T-helper 2 cell treated with Interferon-gamma antibody and Interleukin-4, amounts not matched to agents 100 ng/mL and 5 ng/mL, for 36 hours (primary cell): ENCODE measurements around the gene MAPK12. TPM values are rescaled to one million over a fixed set of nuclear protein-coding genes. Genes with fewer than 3 reads are reported as not detected.

Source experiments
- intact Hi-C: fragments of 100-400 bp; cut with micrococcal nuclease; formaldehyde crosslinking; loops from one replicate; pipeline ENCODE4 v1.15.1; 2023
- total RNA-seq: library from RNA; stranded (reverse); gene quantifications from 2 replicates; pipeline ENCODE4 v1.2.3, GENCODE V29; 2022

The MAPK12 gene
- total RNA-seq, 1 donor from 2014 or later, result 5.5 TPM

DNA sequence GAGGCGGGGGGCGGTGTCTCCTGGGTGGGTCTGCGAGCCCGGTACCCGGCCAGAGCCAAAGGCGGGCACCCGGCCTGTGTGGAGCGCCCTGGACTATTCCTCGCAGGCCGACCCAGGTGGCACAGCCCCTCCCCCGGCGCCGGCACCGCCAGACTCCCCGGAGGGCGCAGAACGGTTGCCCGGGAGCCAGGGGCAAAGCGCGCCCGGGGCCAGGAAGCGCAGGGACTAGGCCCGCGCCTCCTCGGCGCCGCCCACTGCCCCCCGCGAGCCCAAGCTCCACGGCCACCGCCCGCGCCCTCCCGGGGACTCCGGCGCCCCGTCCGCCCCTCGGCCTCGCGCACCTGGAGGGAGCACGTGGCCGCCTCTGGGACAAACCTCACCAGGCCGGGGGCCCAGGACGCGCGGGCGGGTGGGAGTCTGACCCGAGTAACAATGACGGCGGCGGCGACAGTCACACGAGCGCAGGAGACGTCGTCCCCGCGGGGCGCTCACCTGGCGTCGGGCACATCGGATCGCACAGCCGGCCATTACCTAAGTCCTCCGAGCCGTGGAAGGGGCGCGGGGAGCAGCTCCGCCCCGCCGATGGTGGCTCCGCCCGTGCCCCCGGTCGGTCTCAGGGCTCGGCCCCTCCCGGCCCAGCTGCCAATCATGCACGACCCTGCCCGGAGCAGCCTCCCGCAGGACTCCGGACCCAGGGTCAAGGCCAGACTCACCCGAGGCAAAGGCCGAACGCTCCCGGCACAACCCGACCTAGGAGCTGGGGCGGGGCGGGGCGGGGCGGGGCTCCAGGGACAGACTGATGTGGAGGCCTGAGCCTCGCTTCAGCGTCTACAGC lies 38.5 kb upstream of the MAPK12 start:
- intact Hi-C loops, result no loop called here

DNA sequence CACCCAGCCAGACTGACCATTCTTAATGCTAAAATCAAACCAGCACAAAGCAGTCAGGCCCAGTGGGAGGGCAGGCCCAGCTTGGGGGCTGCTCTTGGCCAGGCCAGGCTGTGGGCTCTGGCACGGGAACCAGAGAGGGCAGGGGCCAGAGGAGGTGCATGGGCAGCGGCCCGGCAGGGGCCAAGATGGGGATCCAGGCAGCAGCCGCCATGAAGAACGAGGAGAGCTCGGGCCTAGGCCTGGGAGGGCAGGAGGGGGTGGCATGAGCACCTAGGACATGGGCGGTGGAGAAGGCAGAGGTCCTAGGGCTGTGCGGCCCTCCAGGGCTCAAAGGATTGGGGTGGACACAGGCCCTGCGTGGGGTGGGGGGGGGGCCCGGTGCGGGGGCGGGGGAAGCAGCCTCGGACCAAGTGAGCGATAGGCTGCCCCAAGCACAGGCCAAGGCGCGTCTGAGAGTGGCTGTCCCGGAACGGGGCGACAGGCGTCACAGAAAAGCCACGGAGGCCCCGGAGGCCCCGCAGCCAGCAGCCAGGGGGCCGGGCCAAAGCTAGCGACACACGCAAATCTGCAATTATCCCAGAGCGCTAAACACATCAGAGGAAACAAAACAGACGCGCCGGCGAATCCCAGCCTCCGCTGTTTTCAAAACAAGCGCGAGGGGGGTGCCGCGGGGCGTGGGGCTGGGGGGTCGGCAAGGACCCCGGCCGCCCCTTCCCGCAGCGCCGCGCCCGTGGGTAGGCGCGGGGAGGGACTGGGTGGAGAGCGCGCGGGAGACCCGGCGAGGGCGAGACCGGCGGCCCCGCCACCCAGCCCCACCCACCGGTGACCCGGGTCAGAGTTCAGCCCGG lies 37.7 kb upstream of the MAPK12 start:
- intact Hi-C loops, result no loop called here

DNA sequence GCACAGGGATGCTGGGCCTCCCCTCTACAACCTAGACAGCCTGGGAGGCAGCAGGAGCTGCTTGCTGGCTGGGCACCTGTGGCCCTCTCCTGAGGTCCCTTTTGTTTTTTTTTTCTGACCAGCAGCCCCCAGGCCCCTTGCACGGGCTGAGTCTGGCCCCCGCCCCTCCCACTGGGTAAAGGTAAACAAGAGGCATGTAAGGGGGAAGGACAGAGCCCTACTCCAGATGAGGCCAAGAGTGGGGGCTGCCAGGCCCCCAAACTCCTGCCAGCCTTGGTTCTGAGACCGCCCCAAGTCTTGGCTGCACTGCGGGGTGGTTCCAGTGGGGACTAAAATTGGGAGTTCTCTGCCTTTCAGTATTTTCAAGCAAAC lies 36.8 kb upstream of the MAPK12 start:
- intact Hi-C loops, result no loop called here

DNA sequence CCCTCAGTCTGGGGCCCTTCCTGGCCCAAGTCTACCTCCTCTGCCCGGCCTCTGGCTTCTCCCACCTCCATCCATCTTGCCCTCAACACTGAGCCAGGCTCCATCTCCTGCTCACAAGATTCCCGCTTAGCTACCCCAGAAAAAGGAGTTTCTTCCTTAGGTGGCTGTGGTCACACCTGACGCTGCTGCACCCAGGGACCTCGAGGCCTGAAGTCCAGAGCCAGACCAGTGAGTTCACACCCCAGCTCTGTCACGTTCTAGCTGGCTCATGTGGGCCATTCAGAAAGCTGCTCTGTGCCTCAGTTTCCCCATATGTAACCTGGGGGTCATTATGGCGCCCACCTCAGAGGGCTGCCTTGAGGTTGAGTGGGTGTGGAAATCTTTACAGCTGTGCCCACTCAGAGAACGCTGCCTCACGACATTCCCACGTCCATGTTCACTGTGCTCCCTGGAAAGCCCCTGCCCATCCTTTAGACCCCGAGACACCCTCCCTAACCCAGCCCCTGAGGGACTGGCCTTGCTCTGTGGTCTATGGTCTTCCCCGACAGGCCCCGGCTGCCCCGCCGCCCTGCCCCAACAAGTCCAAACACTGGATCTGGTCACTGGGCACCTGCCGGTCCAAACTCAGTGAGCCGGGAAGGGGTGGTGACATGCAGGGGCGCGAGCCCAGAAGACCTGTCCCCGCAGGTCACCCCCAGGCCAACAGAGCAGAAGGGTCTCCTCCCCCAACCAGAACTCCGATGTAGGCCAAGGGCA lies 36.2 kb upstream of the MAPK12 start:
- intact Hi-C loops, result no loop called here

DNA sequence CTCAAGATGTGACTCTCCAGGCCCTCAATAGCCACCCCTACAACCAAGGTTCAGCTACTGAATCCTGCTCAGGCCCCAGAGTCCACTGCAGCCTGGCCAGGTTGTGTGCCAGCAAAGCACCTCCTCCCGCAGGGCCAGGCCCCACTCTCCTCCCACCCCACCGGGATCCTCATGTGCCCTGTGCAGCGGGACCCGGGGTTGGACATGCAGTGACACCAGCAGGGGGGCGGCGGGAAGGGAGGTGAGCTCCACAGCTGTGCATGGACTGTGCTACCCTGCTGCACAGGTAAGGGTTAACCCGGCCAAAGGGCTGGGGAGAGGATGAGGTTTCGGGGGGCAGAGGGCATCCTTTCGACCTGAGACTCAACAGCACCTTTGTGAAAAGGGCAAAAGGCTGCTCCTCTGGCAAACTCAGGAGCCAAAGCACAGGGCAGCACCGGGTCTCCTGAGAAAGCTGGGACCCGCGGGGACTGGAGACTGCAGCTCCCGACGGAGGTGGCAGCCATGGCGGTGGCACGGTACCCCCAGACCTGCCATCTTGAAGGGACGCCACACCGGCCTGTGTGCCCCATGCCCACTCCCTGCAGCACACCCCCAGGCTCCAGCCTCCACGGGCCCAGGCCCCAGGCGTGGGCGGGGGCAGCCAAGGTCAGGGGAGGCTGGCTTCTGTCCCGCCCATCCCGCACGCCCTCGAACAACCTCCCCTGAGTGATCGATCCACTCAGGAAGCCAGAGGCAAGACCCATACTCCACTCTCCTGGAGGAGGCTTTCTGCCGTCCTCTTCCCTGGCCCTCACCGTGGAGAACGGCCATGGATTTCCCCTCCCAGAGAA lies 35.4 kb upstream of the MAPK12 start:
- intact Hi-C loops, result no loop called here

DNA sequence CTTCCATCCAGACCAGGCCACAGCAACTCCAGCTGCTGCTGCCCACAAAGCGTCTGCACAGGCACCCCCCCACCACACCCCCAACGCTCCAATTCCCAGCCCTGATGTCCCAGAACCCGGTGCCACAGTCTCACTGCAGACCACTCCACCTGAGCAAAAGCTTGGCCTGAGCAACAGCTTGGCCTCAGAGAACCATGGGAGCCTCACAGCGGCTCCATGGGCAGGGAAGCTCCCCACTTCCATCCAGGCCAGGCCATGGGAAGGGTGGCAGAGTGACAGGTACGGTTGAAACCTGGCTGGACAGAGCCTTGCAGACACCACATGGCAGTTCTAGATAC lies 32.8 kb upstream of the MAPK12 start:
- intact Hi-C loops, result no loop called here

DNA sequence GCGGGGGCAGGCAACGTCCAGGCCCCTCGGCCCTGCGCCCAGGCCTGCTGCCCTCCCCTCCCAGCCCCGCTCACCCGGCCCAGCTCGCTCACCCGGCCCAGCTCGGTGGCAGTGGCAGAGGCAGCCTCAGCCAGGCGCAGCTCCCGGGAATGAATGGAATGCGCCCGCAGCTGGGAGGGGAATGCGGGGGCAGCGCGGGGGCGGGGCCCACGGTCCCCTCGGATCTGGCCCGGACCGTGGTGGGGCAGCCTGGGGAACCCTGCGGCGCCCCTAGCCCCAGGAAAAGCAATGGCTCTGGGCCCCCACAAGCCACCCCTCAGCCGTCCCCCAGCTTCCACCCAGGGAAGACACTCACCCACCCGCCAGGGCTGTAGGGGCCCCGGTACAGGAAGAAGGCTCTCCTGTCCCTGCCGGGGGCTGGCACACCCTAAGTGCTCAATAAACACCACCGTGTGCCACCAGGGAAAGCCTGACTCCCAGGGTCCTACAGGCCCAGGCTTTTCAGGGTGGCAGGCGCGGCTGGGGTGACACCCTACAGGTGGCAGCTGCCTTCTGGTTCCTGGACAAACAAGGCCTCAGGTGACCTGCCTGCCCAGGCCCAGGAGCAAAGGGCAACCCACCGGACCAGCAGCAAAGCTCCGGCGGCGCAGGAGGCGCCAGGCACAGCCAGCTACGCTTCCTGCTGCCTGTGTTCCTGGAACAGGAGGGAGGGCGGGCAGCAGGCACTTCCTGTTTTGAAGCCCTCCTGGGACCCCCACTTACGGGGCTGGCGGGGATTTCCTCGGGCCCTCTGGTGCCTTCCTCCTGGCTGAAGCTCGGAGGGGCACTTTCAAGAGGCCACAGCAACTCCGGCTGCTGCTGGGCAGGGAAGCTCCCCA lies 32.2 kb upstream of the MAPK12 start:
- intact Hi-C loops, result no loop called here

DNA sequence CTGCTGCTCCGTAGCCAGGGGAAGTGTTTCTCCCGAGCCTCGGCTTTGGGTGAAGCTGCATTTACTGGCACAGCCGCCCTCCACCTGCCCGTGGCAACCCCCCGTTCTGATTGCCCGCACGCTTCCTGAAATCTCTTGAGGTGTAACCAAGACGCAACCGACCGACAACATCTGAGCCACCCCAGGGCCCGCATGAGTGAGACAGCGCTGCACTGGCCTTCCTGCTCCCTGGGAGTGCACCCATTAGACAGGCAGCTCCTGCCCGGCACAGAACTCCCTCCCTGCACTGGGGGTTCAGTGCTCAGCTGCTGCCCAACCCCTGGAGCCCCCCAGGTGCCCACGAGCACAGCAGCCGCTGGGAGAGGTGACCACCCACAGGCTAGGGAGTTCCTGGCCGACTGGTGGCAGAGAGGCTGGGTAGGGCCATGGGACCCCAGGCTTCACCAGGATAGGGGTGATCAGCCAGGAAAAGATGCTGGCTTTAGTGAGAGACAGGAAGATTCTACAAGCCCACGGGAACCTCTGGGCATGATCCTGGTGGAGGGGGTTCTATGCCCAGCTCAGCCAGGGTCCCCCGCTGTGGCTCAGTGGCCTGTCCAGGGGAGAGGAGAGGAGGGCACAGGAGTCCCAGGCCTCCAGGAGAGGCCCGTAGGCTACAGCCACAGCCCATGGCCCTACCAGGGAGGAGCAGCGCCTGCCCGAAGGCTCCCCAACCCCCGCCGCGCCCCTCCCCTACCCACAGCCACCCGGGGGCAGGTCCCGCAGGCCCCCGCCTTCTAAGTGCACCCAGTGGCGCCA lies 31.4 kb upstream of the MAPK12 start:
- intact Hi-C loops, result no loop called here

DNA sequence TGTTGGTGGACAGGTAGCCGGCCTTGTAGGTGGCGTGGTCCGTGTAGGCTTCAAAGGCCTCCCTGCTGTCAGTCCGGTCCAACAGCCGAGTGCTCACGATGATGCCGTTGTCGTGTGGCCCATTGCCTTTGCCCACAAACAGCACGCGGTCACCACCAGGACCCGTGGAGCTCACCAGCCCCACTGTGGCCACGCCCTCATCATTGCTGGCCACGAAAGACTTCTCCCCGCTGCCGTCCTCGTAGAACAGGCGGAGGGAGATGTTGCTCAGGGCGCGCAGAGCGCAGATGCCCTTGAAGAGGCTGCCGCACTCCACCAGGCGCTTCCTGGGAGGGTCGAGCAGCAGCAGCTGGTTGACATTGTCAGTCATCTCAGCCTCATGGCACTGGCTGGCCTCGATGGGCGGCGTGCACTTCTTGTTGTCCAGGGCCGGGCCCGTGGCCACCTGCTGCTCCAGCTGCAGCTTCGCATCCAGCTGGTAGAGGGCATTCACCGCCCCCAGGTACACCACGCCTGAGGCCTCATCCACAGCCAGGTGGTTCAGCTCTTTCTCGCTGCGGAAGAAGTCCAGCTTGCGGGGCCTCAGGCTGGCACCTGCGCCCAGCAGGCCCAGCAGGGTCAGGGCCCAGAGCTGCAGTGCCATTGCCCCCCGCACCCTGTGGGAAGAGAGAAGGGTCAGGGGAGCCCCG lies 28.6 kb upstream of the MAPK12 start:
- intact Hi-C loops, result no loop called here

DNA sequence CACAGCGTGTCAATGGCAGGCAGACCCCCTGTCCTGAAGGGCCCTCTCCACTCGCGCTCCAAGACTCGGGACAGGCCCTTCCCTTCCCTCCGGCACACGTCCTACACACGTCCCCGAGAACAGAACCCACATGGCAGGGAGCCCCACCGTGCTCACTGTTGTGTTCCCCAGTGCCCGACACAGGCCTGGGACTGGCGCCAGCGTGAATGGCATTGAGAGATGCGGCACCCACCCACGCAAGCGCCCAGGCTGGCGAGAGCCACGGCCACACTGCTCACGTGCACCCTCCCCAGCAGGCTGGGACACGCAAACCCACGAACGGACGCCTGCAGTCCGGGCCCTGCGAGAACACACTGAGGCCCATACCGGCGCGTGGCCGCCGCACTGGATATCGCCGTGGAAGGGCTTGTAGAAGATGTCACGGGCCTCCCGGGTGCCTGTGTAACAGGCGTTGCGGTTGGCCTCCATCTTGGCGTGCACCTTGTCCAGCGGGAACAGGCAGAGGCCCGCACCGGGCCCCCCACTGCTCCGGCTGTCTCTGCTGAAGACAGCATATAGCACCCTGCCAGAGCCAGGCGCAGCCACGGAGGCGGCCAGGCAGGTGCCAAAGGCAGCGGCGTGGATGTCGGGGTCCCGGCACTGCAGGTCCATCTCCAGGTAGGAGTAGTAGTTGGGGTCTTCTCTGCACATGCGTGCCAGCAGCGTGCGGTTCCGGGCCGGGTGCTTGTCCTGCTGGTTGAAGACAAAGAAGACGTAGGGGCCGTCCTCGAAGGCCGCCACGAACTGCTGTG lies 27.9 kb upstream of the MAPK12 start:
- intact Hi-C loops, result no loop called here

DNA sequence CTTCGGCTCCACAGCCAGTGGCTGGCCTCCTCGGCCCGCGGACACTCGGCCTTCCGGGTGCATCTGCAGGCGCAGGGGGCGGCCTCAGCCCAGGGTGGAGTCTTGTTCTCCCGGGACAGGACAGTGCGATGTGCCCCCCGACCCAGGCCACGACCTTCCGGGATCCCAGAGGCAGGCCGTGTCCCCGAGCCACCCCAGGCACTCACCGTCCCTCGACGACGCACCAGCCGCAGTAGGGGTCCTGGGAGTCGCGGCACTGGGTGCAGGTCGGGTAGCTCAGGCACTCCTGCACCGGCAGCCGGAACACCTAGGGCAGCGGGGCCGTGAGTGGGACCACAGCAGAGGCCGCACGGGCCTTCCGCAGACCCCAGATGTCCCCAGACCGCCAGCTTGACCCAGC lies 26.2 kb upstream of the MAPK12 start:
- intact Hi-C loops, result no loop called here

DNA sequence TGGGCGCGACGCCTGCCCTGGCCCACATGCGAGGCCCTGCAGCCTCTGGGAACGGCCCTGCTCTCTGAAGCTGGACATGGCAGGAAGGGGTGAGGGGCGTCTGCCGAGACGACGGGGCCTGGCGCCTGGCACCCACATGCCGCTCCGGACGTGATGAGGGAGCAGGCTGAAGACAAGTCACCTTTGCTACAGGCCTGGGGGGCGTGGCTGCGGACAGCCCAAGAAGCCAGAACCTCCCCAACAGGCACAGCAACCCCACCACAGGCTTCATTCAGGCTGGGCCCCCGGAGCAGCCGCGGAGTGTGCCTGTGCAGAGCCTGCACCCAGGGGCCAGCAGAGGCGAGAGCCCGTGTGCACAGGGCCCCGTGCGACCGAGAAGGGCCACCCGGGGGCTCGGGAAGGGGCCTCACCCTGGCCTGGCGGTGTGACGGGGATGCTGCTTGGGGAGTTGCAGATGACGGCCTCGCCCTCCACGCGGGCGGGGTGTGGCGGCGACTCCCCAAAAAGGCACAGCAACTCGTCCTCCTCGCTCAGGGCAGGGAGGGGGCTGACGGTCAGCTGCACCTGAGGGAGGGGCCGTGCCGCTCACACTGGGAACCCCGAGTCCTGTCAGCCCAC lies 25.3 kb upstream of the MAPK12 start:
- intact Hi-C loops, result no loop called here

DNA sequence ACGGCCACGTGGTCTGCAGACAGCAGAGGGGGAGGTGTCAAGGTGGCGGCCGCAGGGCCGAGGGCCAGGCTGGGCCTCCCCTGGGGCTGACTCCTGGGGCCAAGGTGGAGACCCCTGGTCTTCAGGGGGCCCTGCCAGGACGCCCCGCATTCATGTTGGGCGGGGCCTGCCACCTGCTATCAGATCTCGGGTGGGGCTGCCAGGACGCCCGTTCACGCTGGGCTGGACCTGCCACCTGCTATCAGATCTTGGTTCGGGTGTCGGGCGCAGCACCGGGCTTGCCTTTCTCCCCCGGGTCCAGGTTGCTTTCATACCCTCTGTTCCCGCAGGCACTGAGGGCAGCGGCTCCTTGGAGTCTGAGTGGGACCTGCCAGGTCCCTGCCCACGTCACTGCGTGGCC lies 24.8 kb upstream of the MAPK12 start:
- intact Hi-C loops, result no loop called here

DNA sequence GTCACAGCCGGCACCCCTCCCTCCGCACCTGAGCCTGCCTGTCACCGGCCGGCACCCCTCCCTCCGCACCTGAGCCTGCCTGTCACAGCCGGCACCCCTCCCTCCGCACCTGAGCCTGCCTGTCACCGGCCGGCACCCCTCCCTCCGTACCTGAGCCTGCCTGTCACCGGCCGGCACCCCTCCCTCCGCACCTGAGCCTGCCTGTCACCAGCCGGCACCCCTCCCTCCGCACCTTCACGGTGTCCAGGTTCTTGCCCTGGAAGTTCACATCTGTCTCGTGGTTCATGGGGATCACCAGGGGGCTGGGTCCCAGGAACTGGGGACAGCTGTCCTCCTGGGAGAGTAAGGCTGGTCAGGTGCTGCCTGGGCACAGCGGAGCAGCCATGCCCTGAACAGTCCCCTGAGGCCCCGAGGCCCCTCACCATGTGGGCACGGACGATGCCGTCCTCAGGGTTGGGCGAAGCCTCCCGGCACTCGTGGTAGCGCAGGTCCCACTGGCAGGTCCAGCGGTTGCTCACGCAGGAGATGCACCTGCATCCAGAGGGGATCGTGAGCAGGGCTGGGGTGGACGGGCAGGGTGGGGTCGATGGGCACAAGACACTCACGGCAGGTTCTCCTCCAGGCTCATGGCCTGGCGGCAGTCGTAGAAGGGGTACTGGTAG lies 24.2 kb upstream of the MAPK12 start:
- intact Hi-C loops, result no loop called here

DNA sequence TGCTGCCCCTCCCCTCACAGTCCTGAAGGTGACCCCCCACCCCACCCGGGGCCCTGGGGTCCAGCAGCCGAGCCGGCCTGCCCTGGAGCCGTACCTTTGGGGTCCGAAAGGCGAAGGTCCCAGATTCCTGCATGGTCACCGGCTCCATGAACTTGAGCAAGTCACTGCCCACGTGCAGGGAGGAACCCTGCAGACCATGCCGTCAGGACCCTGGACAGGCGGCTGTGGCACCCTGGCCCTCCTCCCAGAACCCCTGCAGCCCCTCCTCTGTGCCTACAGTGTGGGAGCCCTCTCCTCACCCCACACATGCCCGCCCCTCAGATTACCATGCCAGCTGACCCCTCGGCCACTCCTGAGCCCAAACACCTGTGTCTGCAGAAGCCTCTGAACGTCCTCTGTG lies 23.0 kb upstream of the MAPK12 start:
- intact Hi-C loops, result no loop called here

DNA sequence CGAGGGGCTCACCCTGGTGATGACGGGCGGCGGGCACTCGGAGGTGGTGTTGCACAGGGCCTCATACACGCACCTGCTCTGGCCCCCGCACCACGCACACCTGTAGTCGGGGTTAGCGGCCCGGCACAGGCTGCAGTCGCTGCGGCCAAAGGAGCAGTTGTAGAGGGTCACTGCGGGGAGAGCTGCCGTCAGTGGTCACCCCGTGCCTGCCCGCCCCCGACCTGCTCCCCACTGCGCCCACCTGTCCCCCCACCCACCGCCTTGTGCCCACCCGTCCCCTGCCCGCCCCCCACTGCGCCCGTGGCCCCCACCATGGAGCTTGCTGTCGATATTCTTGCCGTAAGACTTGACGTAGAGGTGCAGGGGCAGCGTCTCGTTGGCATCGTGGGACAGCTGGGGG lies 22.3 kb upstream of the MAPK12 start:
- intact Hi-C loops, result no loop called here
